Right kidney (tissue), 9 donors: ENCODE results near the gene ATP1B1.

ENCODE experiments used
- DNase-seq: peaks from one replicate; pipeline ENCODE4 v3.0.0-alpha.2; 2016
- long read RNA-seq, 8 donors: transcript quantifications; one replicate each; lab custom pipeline, GENCODE V29; 2026

Gene ATP1B1
- long read RNA-seq, donor 1, transcript ATP1B1-201 (6 exons, 1,883 nt), result major isoform, 52 of 169 reads
- long read RNA-seq, donor 1, partial matches to known transcripts, result 111 of 169 reads
- long read RNA-seq, donor 1, other reads (novel, unspliced or antisense), result 6 of 169 reads
- long read RNA-seq, donor 2, transcript ATP1B1-201 (6 exons, 1,883 nt), result major isoform, 38 of 449 reads
- long read RNA-seq, donor 2, partial matches to known transcripts, result 411 of 449 reads
- long read RNA-seq, donor 2, other reads (novel, unspliced or antisense), result 0 of 449 reads
- long read RNA-seq, donor 3, transcript ATP1B1-201 (6 exons, 1,883 nt), result major isoform, 29 of 83 reads
- long read RNA-seq, donor 3, partial matches to known transcripts, result 54 of 83 reads
- long read RNA-seq, donor 3, other reads (novel, unspliced or antisense), result 0 of 83 reads
- long read RNA-seq, donor 4, transcript ATP1B1-201 (6 exons, 1,883 nt), result major isoform, 71 of 215 reads
- long read RNA-seq, donor 4, partial matches to known transcripts, result 137 of 215 reads
- long read RNA-seq, donor 4, other reads (novel, unspliced or antisense), result 7 of 215 reads
- long read RNA-seq, donor 5, transcript ATP1B1-201 (6 exons, 1,883 nt), result major isoform, 49 of 792 reads
- long read RNA-seq, donor 5, partial matches to known transcripts, result 737 of 792 reads
- long read RNA-seq, donor 5, other reads (novel, unspliced or antisense), result 6 of 792 reads
- long read RNA-seq, donor 6, transcript ATP1B1-201 (6 exons, 1,883 nt), result major isoform, 74 of 254 reads
- long read RNA-seq, donor 6, partial matches to known transcripts, result 168 of 254 reads
- long read RNA-seq, donor 6, other reads (novel, unspliced or antisense), result 12 of 254 reads
- long read RNA-seq, donor 7, transcript ATP1B1-201 (6 exons, 1,883 nt), result major isoform, 89 of 294 reads
- long read RNA-seq, donor 7, partial matches to known transcripts, result 197 of 294 reads
- long read RNA-seq, donor 7, other reads (novel, unspliced or antisense), result 8 of 294 reads
- long read RNA-seq, donor 8, transcript ATP1B1-201 (6 exons, 1,883 nt), result major isoform, 68 of 170 reads
- long read RNA-seq, donor 8, partial matches to known transcripts, result 95 of 170 reads
- long read RNA-seq, donor 8, other reads (novel, unspliced or antisense), result 7 of 170 reads

DNA sequence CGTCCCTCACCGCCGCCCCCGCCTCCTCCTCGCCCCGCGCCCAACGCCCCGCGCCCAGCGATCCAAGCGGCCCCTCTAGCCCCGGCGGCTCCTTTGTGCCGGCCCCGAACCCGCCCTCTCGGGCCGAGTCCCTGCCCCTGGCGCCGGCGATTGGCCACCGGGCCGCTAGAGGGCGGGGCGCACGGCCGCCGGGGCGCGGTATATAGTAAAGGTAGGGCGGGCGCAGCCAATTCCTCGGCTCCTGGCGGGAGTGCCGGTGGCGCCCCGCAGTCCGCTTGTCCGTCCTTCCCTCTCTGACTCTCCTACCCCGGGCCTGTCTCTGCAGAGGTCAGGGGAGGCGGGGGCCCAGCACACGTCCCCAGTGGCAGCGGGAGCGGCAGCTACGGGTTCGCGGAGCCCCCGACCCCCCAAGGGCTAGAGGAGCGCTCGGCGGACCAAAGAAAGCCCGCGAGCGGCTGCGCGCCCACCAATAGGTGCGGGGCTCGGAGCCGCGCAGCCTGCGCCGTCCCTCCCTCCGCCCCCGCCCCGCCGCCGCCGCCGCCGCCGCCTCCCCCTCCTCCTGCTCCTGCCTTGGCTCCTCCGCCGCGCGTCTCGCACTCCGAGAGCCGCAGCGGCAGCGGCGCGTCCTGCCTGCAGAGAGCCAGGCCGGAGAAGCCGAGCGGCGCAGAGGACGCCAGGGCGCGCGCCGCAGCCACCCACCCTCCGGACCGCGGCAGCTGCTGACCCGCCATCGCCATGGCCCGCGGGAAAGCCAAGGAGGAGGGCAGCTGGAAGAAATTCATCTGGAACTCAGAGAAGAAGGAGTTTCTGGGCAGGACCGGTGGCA lies at the start of gene ATP1B1:
ATP1B1 (plus strand) TSS at position 596 of the 826 bp plus-strand sequence; CDS start at position 736, 140 bp downstream.
- peak; percentile 98 for DNase-seq

DNA sequence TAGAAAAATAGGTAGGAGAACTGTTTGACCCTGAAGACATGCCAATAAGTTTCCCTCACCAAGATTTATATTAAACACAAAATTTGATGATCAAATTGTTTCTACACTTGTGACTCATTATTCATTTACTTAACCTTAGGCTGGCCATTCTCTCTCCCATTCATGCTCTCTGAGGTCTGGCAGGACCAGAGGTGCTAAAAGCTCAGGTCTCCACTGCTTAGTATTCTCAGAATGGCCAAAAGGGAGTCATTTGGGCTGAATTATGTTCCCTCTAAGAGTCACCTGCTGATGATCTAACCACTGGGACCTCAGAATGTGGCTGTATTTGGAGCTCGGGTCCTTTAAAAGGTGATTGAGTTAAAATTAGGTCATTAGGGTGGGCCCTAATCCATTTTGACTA lies 47.1 kb upstream of the ATP1B1 start:
- DNase-seq, result no peak

DNA sequence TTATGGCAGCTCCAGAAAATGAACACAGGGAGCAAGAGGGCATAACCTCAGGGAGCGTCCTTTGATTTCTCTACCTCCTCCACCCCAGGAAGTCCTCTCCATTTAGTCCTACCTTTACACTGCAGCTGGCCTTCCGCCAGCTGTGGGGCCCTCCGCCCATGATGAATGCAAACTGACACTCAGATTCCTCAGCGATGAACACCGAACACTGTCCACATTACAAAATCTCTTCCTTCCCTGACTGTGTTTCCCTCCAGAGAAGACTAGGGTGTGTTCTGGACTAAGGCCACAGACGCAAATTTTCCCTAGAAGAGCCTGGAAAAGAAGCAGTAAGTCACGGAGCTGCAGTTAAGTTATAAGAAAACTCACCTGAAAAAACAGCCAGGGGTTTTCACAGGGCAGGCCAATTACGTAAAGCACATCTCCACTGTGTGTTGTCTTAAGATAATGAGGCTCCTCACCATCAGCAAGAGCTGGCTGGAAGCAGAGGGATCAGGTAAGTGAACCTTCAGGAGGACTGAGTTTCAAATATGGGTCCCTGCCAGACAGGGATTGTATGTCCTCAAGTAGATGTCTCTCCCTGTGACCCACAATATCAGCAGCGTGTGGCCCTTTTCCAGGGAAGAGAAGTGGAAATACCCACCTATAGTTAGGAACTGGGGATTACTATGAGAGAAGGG lies 46.3 kb upstream of the ATP1B1 start:
- DNase-seq, result no peak

GRCh38 chr1:169060919-169061639 lies 45.4 kb upstream of the ATP1B1 start:
- DNase-seq, result no peak

- DNase-seq, result no peak
These were observed 44.3 kb upstream of the ATP1B1 start for GRCh38 chr1:169062152-169062551.

DNA sequence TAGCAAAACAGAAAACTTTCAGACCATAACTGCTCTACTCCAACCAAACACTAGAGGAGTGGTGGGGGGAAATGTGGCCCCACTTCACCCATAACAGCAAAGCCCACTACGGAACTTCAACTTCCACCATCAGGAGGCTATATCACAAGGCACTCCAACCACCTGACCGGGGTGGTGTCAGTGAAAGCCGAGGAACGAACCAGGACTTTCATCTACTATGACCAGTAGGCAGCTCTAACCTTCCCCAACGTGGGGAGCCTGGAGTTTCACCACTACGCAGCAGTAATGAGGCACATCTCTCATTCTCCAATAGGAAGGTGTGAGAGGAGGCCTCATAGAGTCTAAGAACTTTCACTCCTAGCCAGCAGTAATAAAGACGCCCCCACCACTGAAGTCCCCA lies 42.4 kb upstream of the ATP1B1 start:
- DNase-seq, result no peak

- no peak for DNase-seq
These were observed 35.9 kb upstream of the ATP1B1 start for GRCh38 chr1:169070547-169070946.

GRCh38 chr1:169070958-169071357 lies 35.5 kb upstream of the ATP1B1 start:
- DNase-seq, result no peak

DNA sequence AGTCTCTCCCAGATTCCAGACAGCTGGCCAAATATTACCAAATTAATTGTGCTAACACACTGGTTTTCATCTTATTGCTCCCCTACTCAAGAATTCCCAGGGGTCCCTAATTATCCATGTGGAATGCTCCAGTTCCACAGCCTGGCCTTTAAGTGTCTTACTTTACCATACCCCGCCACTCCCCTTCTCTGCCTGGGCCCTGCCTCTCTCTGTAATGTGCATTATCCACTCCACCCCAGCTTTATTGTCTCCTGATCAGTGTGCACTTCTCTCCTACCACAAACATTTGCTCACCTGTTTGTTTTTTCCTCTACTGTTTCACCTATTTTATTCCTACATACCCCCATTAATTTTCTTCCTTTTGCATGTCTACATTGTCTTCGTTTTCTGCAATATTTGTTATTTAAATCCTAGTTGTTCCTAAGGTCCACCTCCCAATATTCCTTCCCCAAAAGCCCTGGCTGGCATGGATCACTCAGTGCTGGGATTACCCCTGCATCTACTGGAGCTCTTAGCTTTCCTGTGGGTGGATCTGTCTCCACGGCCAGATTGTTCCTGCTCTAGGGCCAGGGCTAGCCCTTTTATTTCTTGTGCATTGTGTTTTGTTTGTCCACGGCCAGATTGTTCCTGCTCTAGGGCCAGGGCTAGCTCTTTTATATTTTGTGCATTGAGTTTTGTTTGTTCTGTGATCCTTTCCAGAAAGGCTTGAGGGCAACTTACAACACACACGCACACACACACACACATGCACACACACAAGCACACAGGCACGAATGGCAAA lies 33.4 kb upstream of the ATP1B1 start:
- DNase-seq, result no peak

DNA sequence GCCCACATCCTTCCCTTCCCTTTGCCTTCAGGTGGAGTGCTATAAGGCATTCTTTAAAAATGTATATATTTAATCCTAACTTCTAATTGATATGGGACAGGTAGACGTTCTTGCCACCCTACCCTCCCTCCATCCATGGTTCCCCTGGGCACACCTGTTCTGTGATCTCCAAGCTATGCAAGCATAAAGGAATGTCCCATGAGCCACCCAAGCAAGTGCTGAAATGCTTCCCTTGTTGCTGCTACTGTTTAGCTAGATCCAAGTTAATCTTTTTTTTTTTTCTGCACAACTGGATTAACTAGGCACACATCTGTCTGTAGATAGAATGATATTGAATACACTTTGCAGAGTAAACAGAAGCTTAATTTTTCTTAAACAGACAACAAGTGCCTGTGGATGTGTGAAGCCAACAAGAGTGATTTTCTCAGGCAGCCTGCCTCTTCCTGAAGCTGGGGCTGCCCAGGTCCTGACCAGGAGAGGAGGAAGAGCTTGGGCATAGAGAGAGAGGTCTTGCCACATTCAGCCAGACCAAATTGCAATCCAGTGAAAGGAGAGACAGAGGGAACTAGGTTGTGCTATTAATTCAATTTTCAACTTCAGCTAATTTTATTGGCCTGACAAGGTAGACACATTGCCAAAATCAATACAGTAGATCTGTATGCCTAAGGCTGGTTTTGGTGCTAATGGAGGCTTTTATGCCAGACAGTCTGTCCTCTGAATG lies 28.2 kb upstream of the ATP1B1 start:
- DNase-seq, result no peak

DNA sequence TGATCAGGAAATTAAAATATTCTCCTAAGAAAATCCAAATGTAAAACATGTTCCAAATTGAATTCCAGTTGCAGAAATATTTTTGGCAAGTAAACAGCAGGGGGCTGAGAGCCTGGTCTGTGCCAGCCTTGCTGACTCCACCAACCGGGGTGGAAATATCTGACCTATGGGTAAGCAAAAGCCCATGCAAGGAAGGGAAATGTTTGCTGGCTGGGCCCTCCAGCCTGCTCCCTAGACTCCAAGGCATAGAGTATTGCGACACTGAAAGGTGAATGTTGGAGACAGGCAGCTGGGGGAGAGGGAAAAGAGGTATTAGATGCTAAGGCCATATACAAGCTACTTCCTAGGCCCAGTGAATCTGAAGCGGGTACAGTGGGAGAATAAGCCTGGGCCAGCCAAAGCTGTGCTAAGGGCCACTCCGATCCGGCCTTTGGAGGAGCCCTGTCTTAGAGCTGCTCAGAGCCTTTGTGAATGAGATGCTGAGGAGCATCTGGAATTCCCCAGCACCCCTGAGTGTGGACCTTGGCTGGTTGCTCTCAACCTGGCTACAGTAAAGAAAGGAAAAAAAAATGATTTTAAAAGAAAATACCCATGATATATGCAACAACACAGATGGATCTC lies 24.9 kb upstream of the ATP1B1 start:
- DNase-seq, result no peak

DNA sequence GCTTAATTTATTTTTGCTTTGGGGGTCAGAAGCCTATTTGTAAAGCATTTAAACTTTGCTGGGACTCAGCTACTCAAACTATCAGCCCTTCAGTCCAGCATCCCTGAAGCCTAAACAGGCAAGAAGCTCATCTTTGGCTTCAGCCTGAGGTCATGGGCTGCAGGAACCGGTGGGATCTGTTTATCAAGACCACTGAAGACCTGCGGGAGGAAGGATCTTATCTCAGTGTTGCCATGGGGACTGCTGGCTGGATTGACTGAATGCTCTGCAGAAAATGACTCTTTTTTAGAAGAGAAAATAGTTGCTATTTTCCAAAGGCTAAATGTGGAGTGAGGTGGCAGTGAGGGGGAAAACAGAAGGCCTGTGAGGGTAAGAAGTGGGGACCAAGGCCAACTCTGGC lies 20.6 kb upstream of the ATP1B1 start:
- no peak for DNase-seq

- DNase-seq, result no peak
These were observed 19.7 kb upstream of the ATP1B1 start for GRCh38 chr1:169086603-169087455.

DNA sequence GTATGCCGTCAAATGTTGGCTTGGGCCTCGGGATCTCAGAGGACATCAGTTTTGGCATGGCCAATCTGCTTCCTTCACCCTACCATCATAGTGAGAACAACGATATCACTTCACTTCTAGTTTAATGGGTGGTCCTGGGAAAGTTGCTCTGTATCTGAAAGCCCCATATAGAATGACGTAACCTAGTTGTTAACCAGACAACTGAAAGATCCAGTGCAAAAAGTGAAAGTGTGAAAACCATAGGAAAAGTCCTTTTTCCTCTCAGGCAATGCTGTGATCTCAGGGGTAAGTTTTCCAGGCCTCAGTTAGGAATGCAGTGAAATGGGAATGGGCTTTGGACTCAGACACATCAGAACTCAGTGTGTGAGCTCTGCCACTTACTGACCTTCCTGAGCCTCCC lies 18.6 kb upstream of the ATP1B1 start:
- no peak for DNase-seq

GRCh38 chr1:169089776-169090175 lies 16.7 kb upstream of the ATP1B1 start:
- DNase-seq, result no peak

DNA sequence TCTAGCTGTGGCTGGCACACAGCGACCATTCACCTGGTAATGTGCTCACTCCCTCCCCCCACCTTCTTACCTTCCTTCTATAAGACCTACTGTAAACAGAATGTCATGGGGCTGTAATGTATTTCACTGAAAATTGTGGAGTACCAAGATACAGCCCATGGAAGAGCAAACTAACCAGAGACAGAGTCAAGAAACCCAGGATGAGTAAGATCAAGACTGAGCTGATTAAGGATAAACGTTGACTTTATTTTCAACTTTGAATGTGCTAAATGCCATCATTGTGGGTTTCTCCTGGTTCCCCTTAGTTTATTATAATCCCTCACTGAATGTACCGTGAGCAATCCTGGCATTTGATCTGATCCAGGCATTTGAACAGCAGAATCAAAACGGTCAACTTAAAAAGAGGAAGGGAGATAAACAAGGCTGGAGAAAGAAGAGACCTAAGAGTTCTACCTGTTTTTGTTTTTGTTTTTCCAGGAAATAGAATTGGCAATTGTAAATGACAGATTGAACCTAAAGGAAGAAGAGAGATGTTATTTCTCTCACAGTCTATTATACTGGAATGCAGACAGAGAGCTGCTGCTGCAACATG lies 16.1 kb upstream of the ATP1B1 start:
- no peak for DNase-seq

DNA sequence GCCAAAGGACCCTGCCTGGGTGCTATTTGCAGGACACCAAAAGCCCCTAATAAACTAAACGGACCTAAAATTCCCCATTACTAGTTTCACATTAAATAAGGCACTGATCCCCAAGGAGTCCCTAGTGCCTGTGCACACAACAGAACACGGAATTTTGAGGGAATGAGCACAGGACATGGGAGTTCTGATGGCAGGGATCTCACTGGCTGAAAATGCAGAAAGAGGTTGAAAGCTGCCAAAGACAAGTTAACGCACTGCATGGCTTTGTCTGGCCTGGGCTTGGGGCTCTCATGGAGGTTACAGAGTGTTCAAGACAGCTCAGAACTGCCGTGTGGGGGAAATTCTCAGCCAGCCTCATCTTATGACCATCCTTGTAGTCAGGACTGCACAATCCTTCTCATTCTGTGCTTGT lies 15.6 kb upstream of the ATP1B1 start:
- DNase-seq, result no peak
